SK-N-SH treated with all-trans-retinoic acid at 6 μM for 48 hours (cell line): ENCODE results near the gene NALCN.

Experiments used
- ZFP3 ChIP-seq: fragments of 250-450 bp; sonication (Bioruptor Pico); IDR thresholded peaks from 2 replicates; pipeline ENCODE4 v1.5.0; 2020; ENCODE audit warnings: mild to moderate bottlenecking, moderate library complexity
- ZFP30 ChIP-seq: fragments of 450-650 bp; formaldehyde crosslinking; IDR thresholded peaks from 2 replicates; pipeline ENCODE4 v1.5.0; 2022; ENCODE audit warnings: mild to moderate bottlenecking, moderate library complexity

DNA sequence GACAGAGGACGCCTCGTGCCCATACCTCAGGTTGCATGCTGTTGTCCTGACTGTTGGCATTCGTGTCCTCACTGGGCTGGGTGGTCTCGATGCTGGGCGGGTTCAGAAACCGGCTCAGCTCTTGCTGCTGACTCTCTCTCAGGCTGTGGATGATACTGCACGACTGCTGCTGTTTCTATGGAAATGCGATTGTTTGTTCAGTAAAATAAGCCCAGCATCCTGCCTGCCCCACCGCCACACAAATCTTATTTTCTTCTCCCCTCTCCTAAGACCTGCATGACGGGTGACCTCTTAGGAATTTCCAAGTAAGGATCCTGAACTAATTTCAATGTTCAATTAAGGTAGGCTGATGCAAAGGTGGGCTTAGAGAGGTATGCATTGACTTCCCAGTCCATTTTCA is 356.5 kb downstream of the NALCN start:
- TF ChIP-seq ZFP3 (CRISPR knock-in tag) (no peak), ZFP30 (CRISPR knock-in tag) (no peak)
